Trophoblast cell (in vitro differentiated cells and primary cell): ENCODE measurements around the gene TULP3.

Experiments used
- DNase-seq, 2 donors: peaks; one replicate each; pipeline ENCODE4 v3.0.0-alpha.2; 2016
- H2AFZ ChIP-seq: 2 replicates; pipeline ENCODE4 v1.6.1; 2013; ENCODE audit warnings: low read length, moderate library complexity, mild to moderate bottlenecking; ENCODE audit not compliant: insufficient read depth, poor library complexity
- H2AK5ac ChIP-seq: 2 replicates; pipeline ENCODE4 v1.6.1; 2013; ENCODE audit warnings: mild to moderate bottlenecking, low read length
- H2BK120ac ChIP-seq: 2 replicates; pipeline ENCODE4 v1.6.1; 2013; ENCODE audit warnings: low read length, mild to moderate bottlenecking, moderate library complexity; ENCODE audit not compliant: insufficient read depth, poor library complexity
- H2BK12ac ChIP-seq: 2 replicates; pipeline ENCODE4 v1.6.1; 2013; ENCODE audit warnings: mild to moderate bottlenecking, low read length, moderate library complexity
- H2BK5ac ChIP-seq: 2 replicates; pipeline ENCODE4 v1.6.1; 2013; ENCODE audit warnings: low read length, low read depth, moderate library complexity, mild to moderate bottlenecking; ENCODE audit not compliant: poor library complexity
- H3K14ac ChIP-seq: 2 replicates; pipeline ENCODE4 v1.6.1; 2013; ENCODE audit warnings: mild to moderate bottlenecking, low read length
- H3K18ac ChIP-seq: 2 replicates; pipeline ENCODE4 v1.6.1; 2013; ENCODE audit warnings: mild to moderate bottlenecking, low read length
- H3K23ac ChIP-seq: 2 replicates; pipeline ENCODE4 v1.6.1; 2013; ENCODE audit warnings: low read length
- H3K27ac ChIP-seq: 2 replicates; pipeline ENCODE4 v1.5.1; 2013; ENCODE audit warnings: low read depth, mild to moderate bottlenecking, inconsistent platforms, low read length, moderate library complexity
- H3K27me3 ChIP-seq: 2 replicates; pipeline ENCODE4 v1.6.1; 2013; ENCODE audit warnings: inconsistent platforms, mild to moderate bottlenecking, low read length, moderate library complexity; ENCODE audit not compliant: insufficient read depth
- H3K36me3 ChIP-seq, 2 experiments: 1 replicate in 1 of 2; 2 replicates in 1 of 2; pipeline ENCODE4 v1.6.1; 2013; ENCODE audit warnings: low read length in 2 of 2, mild to moderate bottlenecking in 2 of 2, moderate library complexity in 1 of 2; ENCODE audit not compliant: insufficient read depth in 2 of 2, control insufficient read depth in 1 of 2
- H3K4ac ChIP-seq: 2 replicates; pipeline ENCODE4 v1.6.1; 2013; ENCODE audit warnings: low read depth, mild to moderate bottlenecking, low read length, moderate library complexity
- H3K4me1 ChIP-seq, 2 experiments: 1 replicate in 1 of 2; 2 replicates in 1 of 2; pipeline ENCODE4 v1.6.1; 2013; ENCODE audit warnings: low read length in 2 of 2, mild to moderate bottlenecking in 2 of 2, moderate library complexity in 1 of 2; ENCODE audit not compliant: insufficient read depth in 2 of 2, control insufficient read depth in 1 of 2
- H3K4me2 ChIP-seq: 2 replicates; pipeline ENCODE4 v1.6.1; 2013; ENCODE audit warnings: inconsistent platforms, mild to moderate bottlenecking, low read length, moderate library complexity
- H3K4me3 ChIP-seq: 2 replicates; pipeline ENCODE4 v1.5.1; 2013; ENCODE audit warnings: mild to moderate bottlenecking, low read depth, low read length, inconsistent platforms
- H3K79me1 ChIP-seq: one replicate; pipeline ENCODE4 v1.6.1; 2013; ENCODE audit warnings: low read length
- H3K79me2 ChIP-seq: 2 replicates; pipeline ENCODE4 v1.6.1; 2013; ENCODE audit warnings: low read length, mild to moderate bottlenecking; ENCODE audit not compliant: control insufficient read depth, insufficient read depth, poor library complexity
- H3K9ac ChIP-seq: 2 replicates; pipeline ENCODE4 v1.6.1; 2013; ENCODE audit warnings: mild to moderate bottlenecking, low read length
- H3K9me3 ChIP-seq: 2 replicates; pipeline ENCODE4 v1.6.1; 2013; ENCODE audit warnings: low read depth, mild to moderate bottlenecking, control low read depth, inconsistent platforms, low read length; ENCODE audit not compliant: insufficient read depth
- H4K12ac ChIP-seq: 2 replicates; pipeline ENCODE4 v1.6.1; 2013; ENCODE audit warnings: low read depth, mild to moderate bottlenecking, low read length, moderate library complexity
- H4K8ac ChIP-seq: 2 replicates; pipeline ENCODE4 v1.6.1; 2013; ENCODE audit warnings: low read depth, mild to moderate bottlenecking, low read length, moderate library complexity
- H4K91ac ChIP-seq: one replicate; pipeline ENCODE4 v1.6.1; 2013; ENCODE audit warnings: low read depth, mild to moderate bottlenecking, low read length, moderate library complexity
- WGBS: extraction: QIAGEN DNeasy Blood & Tissue Kit; methylation state at CpG from one replicate; pipeline ENCODE4 v1.1.7; 2013; ENCODE audit warnings: missing lambda C conversion rate; ENCODE audit not compliant: insufficient read length, insufficient coverage; ENCODE audit errors: extremely low coverage; 5-methylcytosine and 5-hydroxymethylcytosine counted together

The TULP3 gene

DNA sequence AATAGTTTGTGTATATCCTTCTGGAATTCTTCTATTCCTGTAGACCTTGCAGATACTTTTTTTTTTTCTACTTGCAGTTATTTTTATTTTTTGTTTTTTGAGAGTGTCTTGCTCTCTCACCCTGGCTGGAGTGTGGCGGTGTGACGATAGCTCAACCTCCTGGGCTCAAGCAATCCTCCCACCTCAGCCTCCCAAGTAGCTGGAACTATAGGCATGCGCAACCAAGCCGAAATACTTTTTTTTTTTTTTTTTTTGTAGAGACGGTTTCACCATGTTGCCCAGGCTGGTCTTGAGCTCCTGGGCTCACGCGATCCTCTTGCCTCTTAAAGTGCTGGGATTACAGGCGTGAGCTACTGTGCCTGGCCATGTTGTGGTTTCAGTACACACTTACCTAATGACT lies 10.0 kb downstream of the TULP3 start:
- no peaks in the 10 kb centered on the region for H3K27me3 ChIP-seq
- no CpG with 5 or more reads among the region's 8 CpGs for WGBS
- no peak overlapping the region for H4K8ac ChIP-seq
- H3K79me1 ChIP-seq, result no peaks in the 10 kb centered on the region
- H3K14ac ChIP-seq, result no peak overlapping the region
- no peaks in the 10 kb centered on the region for H3K4me1 ChIP-seq
- no peak overlapping the region for H2BK5ac ChIP-seq
- no peak overlapping the region for H2BK120ac ChIP-seq
- no peak overlapping the region for H3K27ac ChIP-seq
- DNase-seq, result no peak
- H4K91ac ChIP-seq, result no peak overlapping the region
- H2AK5ac ChIP-seq, result no peak overlapping the region
- no peak overlapping the region for H3K18ac ChIP-seq
- H3K9ac ChIP-seq, result no peak overlapping the region
- H3K79me2 ChIP-seq, result no peaks in the 10 kb centered on the region
- H2AFZ ChIP-seq, result no peak overlapping the region
- H3K4ac ChIP-seq, result no peak overlapping the region
- no peak overlapping the region for H2BK12ac ChIP-seq
- no peaks in the 10 kb centered on the region for H3K36me3 ChIP-seq
- no peak overlapping the region for H3K4me2 ChIP-seq
- H3K23ac ChIP-seq, result no peak overlapping the region
- H4K12ac ChIP-seq, result no peak overlapping the region
- H3K4me3 ChIP-seq, result no peak overlapping the region
- H3K9me3 ChIP-seq, result no peaks in the 10 kb centered on the region

GRCh38 chr12:2902272-2902880 lies 11.7 kb downstream of the TULP3 start:
- H3K4me1 ChIP-seq, result no peaks in the 10 kb centered on the region
- no peak overlapping the region for H4K8ac ChIP-seq
- H4K12ac ChIP-seq, result no peak overlapping the region
- H3K14ac ChIP-seq, result no peak overlapping the region
- no peak overlapping the region for H3K23ac ChIP-seq
- DNase-seq, result no peak
- H2BK12ac ChIP-seq, result no peak overlapping the region
- no peaks in the 10 kb centered on the region for H3K36me3 ChIP-seq
- H4K91ac ChIP-seq, result no peak overlapping the region
- no peak overlapping the region for H3K27ac ChIP-seq
- no peak overlapping the region for H3K4me2 ChIP-seq
- no peak overlapping the region for H2BK120ac ChIP-seq
- H3K27me3 ChIP-seq, result no peaks in the 10 kb centered on the region
- WGBS, result no CpG with 5 or more reads among the region's 4 CpGs
- H3K4ac ChIP-seq, result peak overlapping the region; percentile 55
- no peak overlapping the region for H2AK5ac ChIP-seq
- H3K9ac ChIP-seq, result no peak overlapping the region
- no peak overlapping the region for H3K18ac ChIP-seq
- no peaks in the 10 kb centered on the region for H3K79me1 ChIP-seq
- H3K4me3 ChIP-seq, result no peak overlapping the region
- H2BK5ac ChIP-seq, result no peak overlapping the region
- H3K79me2 ChIP-seq, result no peaks in the 10 kb centered on the region
- H3K9me3 ChIP-seq, result no peaks in the 10 kb centered on the region
- no peak overlapping the region for H2AFZ ChIP-seq

DNA sequence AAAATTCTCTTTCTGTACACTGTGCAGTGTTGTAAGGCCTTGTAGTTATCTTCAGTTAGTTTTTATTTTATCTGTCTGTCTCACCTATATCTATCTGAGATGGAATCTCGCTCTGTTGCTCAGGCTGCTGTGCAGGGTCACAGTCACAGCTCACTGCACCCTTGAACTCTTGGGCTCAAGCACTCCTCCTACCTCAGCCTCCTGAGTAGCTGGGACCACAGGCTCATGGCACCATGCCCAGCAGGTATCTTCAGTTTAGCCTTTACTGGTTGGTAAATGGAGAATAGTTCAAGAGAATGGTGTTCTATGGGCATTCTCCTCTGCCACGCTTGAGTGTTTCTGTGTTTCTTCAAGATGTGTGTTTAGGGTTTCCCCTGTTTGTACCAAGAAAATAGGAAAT lies 13.6 kb downstream of the TULP3 start:
- Histone ChIP-seq H2BK5ac (no peak overlapping the region), H2AFZ (no peak overlapping the region), H4K12ac (no peak overlapping the region), H3K4me3 (no peak overlapping the region), H3K79me2 (no peaks in the 10 kb centered on the region), H3K9ac (no peak overlapping the region), H3K4ac (no peak overlapping the region), H3K4me2 (no peak overlapping the region), H3K23ac (no peak overlapping the region), H3K36me3 (no peaks in the 10 kb centered on the region), H4K91ac (no peak overlapping the region), H3K79me1 (no peaks in the 10 kb centered on the region), H3K4me1 (no peaks in the 10 kb centered on the region), H2BK120ac (no peak overlapping the region), H3K9me3 (no peaks in the 10 kb centered on the region), H3K18ac (no peak overlapping the region), H2AK5ac (no peak overlapping the region), H3K14ac (no peak overlapping the region), H4K8ac (no peak overlapping the region), H2BK12ac (no peak overlapping the region), H3K27ac (no peak overlapping the region), H3K27me3 (no peaks in the 10 kb centered on the region)
- DNase-seq, result no peak
- no CpG with 5 or more reads among the region's 2 CpGs for WGBS

GRCh38 chr12:2912216-2912575 lies 21.5 kb downstream of the TULP3 start:
- no peaks in the 10 kb centered on the region for H3K27me3 ChIP-seq
- H4K8ac ChIP-seq, result no peak overlapping the region
- no peak overlapping the region for H3K4me3 ChIP-seq
- no peak overlapping the region for H3K14ac ChIP-seq
- no peak overlapping the region for H2BK5ac ChIP-seq
- no CpG with 5 or more reads among the region's 3 CpGs for WGBS
- no peak overlapping the region for H2AK5ac ChIP-seq
- no peak overlapping the region for H4K12ac ChIP-seq
- no peak overlapping the region for H3K27ac ChIP-seq
- H3K9ac ChIP-seq, result no peak overlapping the region
- H3K36me3 ChIP-seq, result peaks cover 0 to 2% of the 10 kb centered on the region in 2 experiments
- H3K4me1 ChIP-seq, result no peaks in the 10 kb centered on the region
- H3K4me2 ChIP-seq, result no peak overlapping the region
- no peak for DNase-seq
- H3K9me3 ChIP-seq, result no peaks in the 10 kb centered on the region
- no peak overlapping the region for H3K18ac ChIP-seq
- H2BK12ac ChIP-seq, result no peak overlapping the region
- H2BK120ac ChIP-seq, result no peak overlapping the region
- H3K79me2 ChIP-seq, result no peaks in the 10 kb centered on the region
- no peak overlapping the region for H3K23ac ChIP-seq
- no peaks in the 10 kb centered on the region for H3K79me1 ChIP-seq
- no peak overlapping the region for H3K4ac ChIP-seq
- no peak overlapping the region for H4K91ac ChIP-seq
- H2AFZ ChIP-seq, result no peak overlapping the region
